CD4-positive, alpha-beta T cell treated with Interleukin-17A for 4 hours (primary cell): ENCODE measurements around the gene GLRA3.
"Not testable (repeated sequence)": the region's sequence is repeated elsewhere in the genome, so short reads cannot be mapped to it uniquely, and the experiment has no call there.

ENCODE experiments used
- DNase-seq: peaks from one replicate; pipeline ENCODE4 v3.0.0-alpha.2; 2020; ENCODE audit warnings: mixed read lengths

GLRA3 gene

GRCh38 chr4:174650711-174651355 is 178.2 kb downstream of the GLRA3 start:
- no peak for DNase-seq

GRCh38 chr4:174648812-174649211 is 180.2 kb downstream of the GLRA3 start:
- DNase-seq, result no peak

GRCh38 chr4:174646326-174646725 is 182.7 kb downstream of the GLRA3 start:
- no peak for DNase-seq

DNA sequence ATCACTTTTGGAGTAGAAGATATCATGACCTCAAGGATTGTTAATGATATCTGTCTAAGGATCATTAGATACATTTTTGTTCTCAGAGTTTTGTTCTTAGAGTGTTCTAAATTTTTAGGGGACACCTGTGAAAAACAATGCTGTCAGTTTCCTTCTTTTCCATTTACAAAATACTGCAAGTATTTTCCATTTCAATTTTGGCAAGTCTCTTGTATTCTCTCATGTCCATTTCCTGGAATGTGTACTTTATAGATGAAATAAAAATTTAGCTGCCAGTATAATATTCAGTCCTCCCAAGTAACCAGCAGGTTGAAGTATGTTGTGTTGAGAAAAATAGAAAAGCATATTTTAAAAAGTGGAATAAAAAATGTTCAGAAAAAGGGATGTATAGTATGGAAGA is 188.9 kb downstream of the GLRA3 start:
- no peak for DNase-seq

DNA sequence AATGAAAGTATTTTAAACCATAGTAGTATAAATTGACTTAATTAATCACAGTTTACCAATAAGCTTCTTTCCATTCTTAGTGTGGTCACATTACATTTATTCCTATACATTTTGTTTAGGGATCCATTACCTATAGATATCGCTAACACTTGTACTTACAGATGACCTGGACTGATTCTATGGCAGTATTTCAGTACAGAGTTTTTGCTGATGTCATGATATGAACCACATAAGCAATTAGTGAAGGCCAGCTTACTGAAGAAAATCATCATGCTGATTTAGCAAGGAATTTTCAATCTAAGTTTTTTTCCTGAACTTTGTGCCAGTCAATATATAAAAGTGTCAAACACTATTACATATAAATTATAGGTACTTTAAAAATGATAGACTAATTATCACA is 193.3 kb downstream of the GLRA3 start:
- DNase-seq, result no peak

- no peak for DNase-seq
Observed at GRCh38 chr4:174633399-174633798, 195.6 kb downstream of the GLRA3 start.

DNA sequence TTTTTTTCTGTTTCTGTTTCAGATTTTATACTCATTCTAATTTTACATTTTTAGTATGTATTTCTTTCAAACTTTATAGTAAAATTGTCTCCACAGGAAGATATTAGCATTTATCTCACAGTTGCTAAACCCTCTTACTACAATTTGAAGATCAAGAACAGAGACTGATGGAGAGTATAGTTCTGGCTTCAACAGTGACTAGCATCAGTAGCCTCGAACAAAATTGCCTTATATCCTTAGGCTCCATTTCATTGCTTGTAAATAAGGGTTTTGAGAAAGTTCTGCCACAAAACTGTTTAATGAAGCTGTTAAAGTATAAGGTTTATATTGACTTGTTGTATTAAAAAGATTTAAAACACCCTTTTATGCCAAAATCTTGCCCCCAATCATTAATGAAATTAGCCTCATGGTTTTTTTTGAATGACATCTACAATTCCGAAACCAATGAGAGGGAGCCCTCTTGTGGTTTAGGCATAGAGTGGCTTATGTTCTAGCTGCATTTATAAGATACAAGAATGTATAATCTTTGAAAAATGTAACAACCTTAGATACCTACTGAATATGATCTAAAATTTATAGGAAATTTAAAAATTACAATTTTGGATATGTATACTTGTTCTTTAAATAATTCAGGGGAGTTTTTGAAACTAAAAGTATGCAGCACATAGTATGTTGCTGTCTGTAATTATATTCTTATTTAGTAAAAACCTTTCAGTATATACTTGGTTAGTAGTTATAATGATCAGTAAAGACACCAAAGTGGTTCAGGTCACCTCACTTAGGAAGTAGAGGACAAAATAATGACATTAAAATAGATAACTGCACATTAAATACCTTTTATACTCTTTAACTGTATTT is 196.9 kb downstream of the GLRA3 start:
- peak; percentile 3 for DNase-seq

- not testable (repeated sequence) for DNase-seq
Observed at GRCh38 chr4:174629907-174630450, 199.1 kb downstream of the GLRA3 start.

GRCh38 chr4:174629265-174629664 is 199.8 kb downstream of the GLRA3 start:
- no peak for DNase-seq

DNA sequence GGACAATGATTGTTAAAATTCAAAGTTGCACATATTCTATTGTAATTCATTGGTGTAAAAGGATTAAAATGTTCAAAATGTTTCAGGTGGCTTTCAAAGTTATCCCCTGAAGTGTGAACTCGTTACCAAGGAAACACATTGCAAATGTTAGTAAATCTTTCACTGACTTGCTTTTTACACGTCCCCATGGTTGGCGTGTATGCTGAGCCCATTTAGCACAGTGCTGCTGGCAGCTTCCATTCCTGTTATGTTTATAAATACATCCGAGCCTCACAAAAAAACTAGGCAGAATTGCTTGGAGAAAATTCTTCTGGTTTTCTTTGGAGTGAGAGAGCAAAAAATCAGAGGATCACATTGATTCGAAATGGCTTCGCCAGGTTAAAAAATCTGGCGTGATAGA is 200.9 kb downstream of the GLRA3 start:
- no peak for DNase-seq

DNA sequence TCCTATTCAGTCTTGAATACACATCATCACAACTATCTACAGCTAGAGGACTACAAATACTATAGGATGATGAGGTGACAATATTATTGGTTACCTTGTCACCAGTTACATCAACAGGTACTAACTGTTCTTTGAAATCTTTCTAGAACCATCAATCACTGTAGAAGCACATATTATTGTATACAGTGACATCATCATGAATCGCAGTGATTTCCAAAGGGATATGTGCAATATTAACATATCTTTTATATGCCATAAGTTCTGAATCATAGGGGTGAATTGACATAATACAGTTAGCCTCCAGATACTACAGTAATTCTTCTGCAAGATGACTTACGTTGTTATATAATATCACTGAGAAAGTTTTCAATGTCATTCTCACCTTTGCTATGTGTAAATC is 201.6 kb downstream of the GLRA3 start:
- no peak for DNase-seq

- DNase-seq, result no peak
Observed at GRCh38 chr4:174626342-174627008, 202.6 kb downstream of the GLRA3 start.

DNA sequence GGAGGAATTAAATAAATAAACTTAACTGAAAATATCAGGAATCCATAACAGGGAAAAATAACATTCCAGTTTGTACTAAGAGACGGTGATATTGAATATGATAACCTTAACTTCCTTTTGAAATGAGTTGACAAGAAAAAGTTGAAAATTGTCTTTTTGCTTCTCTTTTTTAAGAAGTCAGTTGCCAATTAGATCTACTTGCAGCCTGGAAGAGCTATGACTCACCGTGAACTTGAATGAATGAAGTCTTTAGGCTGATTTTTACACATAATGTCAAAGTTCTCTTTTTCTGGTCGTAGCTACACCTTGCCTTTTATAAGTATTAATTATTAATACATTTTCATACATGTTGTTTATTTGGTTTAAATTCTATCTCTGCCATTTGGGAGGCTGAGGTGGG is 212.4 kb downstream of the GLRA3 start:
- no peak for DNase-seq

- DNase-seq, result no peak
Observed at GRCh38 chr4:174613979-174614378, 215.1 kb downstream of the GLRA3 start.

DNA sequence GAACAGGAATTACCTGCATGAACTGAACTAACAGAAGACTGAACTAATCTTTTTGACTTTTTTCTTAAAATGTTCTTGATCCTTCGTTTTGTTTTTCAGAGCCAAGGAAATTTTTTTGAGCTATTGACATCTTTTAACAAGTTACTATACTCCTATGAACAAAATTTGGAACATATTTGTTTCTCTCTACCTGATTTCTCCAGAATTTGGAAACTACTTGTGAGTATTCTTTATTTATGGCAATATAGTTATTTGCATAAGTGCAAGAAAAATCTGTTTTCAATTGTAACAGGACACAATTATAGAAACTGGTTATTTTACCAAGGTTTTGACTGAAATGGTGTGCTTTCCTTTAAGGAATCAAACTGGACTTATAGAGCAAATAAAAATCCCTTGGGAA is 217.3 kb downstream of the GLRA3 start:
- no peak for DNase-seq

DNA sequence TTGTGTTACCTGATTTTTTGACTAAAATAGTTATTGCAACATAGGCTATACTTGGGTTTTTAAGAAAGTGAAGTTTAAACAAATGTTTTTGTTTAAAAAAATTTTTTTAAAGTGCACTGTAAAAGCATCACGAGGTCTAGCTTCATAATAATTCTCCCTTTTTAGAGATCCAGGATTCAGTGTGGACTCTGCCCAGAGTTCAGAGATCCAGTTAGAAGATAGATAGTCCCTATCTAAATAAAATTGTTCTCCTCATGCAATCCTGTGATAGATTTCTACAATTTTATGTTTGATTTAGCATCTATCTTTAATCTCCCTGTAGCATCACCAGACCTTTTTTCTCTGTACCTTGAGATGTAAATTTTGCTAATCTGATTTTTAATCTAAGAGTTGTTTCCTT is 221.3 kb downstream of the GLRA3 start:
- no peak for DNase-seq

DNA sequence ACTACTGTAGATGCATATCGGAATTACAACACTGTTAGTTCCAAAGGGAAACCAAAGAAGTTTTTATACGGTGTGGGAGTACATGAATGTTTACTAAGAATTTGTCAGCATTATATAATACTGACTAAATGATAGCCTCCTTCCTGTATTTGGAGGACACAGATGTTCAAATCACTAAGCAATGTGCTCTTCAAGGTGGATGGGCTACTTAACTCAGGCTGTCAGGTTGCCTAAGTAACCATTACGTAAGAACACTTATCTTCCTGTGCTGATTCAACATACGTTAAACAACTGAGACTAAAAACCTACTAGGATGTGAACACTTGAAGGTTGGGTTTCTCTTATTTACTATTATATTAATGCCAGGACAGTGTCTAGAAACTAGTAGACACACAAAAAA is 224.8 kb downstream of the GLRA3 start:
- DNase-seq, result no peak

GRCh38 chr4:174600391-174600790 is 228.7 kb downstream of the GLRA3 start:
- DNase-seq, result no peak

GRCh38 chr4:174598800-174599199 is 230.2 kb downstream of the GLRA3 start:
- no peak for DNase-seq

DNA sequence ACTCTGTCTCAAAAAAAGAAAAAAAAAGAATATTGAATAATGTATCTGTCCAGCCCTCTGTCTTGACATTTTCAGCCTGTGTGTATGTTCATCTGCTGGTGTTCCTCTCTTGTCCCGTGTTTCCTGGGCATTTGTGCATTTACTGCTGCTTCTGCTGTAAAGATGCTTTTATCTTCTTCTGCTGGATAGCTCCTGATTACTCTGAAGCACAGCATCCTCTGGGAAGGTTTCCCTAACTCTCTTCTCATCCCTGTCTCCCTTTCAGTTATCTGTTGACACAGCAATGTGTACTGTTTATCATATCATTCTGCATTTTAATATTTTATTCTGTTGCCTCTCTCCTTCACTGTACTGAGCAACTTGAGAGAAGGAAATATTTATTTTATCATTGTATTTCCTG is 232.5 kb downstream of the GLRA3 start:
- DNase-seq, result no peak

GRCh38 chr4:174595141-174595929 is 233.7 kb downstream of the GLRA3 start:
- no peak for DNase-seq

DNA sequence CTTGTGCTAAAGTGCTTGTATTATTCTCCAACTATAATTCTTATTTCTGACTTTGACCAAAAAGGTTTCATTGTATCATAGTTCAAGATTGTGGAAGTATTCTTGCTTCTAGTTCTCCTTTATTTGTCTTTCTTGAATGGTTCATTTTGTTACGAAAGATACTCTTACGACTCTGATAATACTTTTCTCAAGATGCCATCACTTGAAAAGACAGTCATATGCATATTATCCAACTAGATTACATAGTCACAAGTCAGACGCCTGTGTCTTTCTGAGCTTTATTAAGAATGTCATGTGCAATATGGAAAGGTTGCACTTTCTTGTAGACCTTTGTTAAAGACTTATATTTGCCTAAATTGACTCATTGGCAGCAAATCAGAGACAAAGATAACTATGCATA is 235.3 kb downstream of the GLRA3 start:
- DNase-seq, result no peak

DNA sequence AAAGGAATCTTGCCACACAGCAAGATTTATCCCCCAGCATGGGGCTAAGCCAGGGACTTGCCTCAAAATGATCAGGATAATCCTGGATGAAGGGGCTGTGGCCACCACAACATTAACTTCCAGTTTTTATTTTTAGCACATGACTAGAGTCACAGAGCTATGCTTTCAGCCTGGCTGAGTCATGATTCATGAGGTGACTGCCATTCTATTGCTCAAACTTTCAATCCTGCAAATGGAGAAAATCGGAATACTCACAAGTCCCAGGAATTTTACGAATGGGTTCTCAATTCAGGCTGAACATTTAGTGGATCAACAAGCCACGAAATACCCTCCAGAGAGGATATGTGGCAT is 236.1 kb downstream of the GLRA3 start:
- no peak for DNase-seq
